IMR-90 (cell line): ENCODE data around the gene TOP3B. TPM values are rescaled to one million over a fixed set of nuclear protein-coding genes. Genes with fewer than 3 reads are reported as not detected.

Experiments used
- ATAC-seq: fragments of 200-7000 bp; cut with Tn5 transposase; 2 replicates; pipeline ENCODE4 v1.9.1; 2020; ENCODE audit warnings: low read depth, mild to moderate bottlenecking, moderate library complexity
- BruUV-seq: library from RNA; stranded (reverse); fragments of 400-500 nt; replicated peaks from 2 replicates; lab custom pipeline; 2021; lab: Mats Ljungman, UMichigan
- CTCF ChIA-PET: fragments of 300-600 bp; formaldehyde crosslinking; extraction: SDS; loops from one replicate; lab custom pipeline; 2021; ENCODE audit warnings: antibody characterized with exemption; lab: Yijun Ruan, JAX
- POLR2A ChIA-PET: fragments of 300-600 bp; sonication (Branson Sonifier 250); formaldehyde crosslinking; loops from one replicate; lab custom pipeline; 2022; ENCODE audit warnings: antibody characterized with exemption; ENCODE audit not compliant: unreplicated experiment; lab: Charles Lee
- DNase-seq: peaks from one replicate; pipeline ENCODE4 v3.0.0; 2013
- H2AFZ ChIP-seq: replicated peaks from 2 replicates; pipeline ENCODE3; 2013; ENCODE audit warnings: low read length, mild to moderate bottlenecking; ENCODE audit not compliant: poor library complexity
- H2AK5ac ChIP-seq: 2 replicates; pipeline ENCODE4 v1.6.1; 2013; ENCODE audit warnings: low read depth, low read length, inconsistent platforms
- H2AK9ac ChIP-seq: replicated peaks from 2 replicates; pipeline ENCODE3; 2013; ENCODE audit warnings: mild to moderate bottlenecking, low read depth, low read length, moderate library complexity; ENCODE audit not compliant: poor library complexity
- H2BK120ac ChIP-seq: 2 replicates; pipeline ENCODE4 v1.6.1; 2013; ENCODE audit warnings: low read depth, low read length, inconsistent platforms
- H2BK15ac ChIP-seq: 3 replicates; pipeline ENCODE4 v1.6.1; 2013; ENCODE audit warnings: low read depth, low read length, inconsistent platforms
- H2BK20ac ChIP-seq: 2 replicates; pipeline ENCODE4 v1.6.1; 2013; ENCODE audit warnings: low read depth, mild to moderate bottlenecking, inconsistent platforms, low read length, moderate library complexity
- H2BK5ac ChIP-seq: 2 replicates; pipeline ENCODE4 v1.6.1; 2013; ENCODE audit warnings: mild to moderate bottlenecking, low read depth, low read length, inconsistent platforms; ENCODE audit not compliant: poor library complexity, severe bottlenecking
- H3K14ac ChIP-seq: replicated peaks from 2 replicates; pipeline ENCODE4 v1.6.1; 2013; ENCODE audit warnings: low read depth, low read length, inconsistent platforms
- H3K18ac ChIP-seq: 2 replicates; pipeline ENCODE4 v1.6.1; 2013; ENCODE audit warnings: low read depth, low read length, control low read depth
- H3K23ac ChIP-seq: 2 replicates; pipeline ENCODE4 v1.6.1; 2013; ENCODE audit warnings: low read depth, low read length, inconsistent platforms
- H3K27ac ChIP-seq: 2 replicates; pipeline ENCODE4 v1.5.1; 2013; ENCODE audit warnings: mild to moderate bottlenecking, control low read depth, low read length; ENCODE audit not compliant: insufficient read depth
- H3K27me3 ChIP-seq: 2 replicates; pipeline ENCODE4 v1.6.1; 2013; ENCODE audit warnings: low read length; ENCODE audit not compliant: control insufficient read depth, insufficient read depth
- H3K36me3 ChIP-seq: 2 replicates; pipeline ENCODE4 v1.6.1; 2013; ENCODE audit warnings: low read length, mixed read lengths; ENCODE audit not compliant: control insufficient read depth, insufficient read depth
- H3K4ac ChIP-seq: 2 replicates; pipeline ENCODE4 v1.6.1; 2013; ENCODE audit warnings: low read depth, low read length, inconsistent platforms
- H3K4me1 ChIP-seq: 2 replicates; pipeline ENCODE4 v1.6.1; 2013; ENCODE audit warnings: low read length, mixed read lengths; ENCODE audit not compliant: control insufficient read depth, insufficient read depth
- H3K4me2 ChIP-seq: 2 replicates; pipeline ENCODE4 v1.6.1; 2013; ENCODE audit warnings: low read depth, mild to moderate bottlenecking, control low read depth, low read length, moderate library complexity
- H3K4me3 ChIP-seq: 2 replicates; pipeline ENCODE4 v1.5.1; 2013; ENCODE audit warnings: low read depth, mild to moderate bottlenecking, control low read depth, low read length, moderate library complexity; ENCODE audit not compliant: insufficient read depth
- H3K56ac ChIP-seq: 2 replicates; pipeline ENCODE4 v1.6.1; 2013; ENCODE audit warnings: low read length, inconsistent platforms; ENCODE audit not compliant: insufficient read depth; ENCODE audit errors: extremely low read depth
- H3K79me1 ChIP-seq, 2 experiments: 2 replicates each; pipeline ENCODE4 v1.6.1; 2013; ENCODE audit warnings: low read length in 2 of 2, inconsistent platforms in 1 of 2, low read depth in 1 of 2
- H3K9ac ChIP-seq: 2 replicates; pipeline ENCODE4 v1.6.1; 2013; ENCODE audit warnings: low read depth, low read length, control low read depth
- H3K9me1 ChIP-seq: 2 replicates; pipeline ENCODE4 v1.6.1; 2013; ENCODE audit warnings: low read length, inconsistent platforms; ENCODE audit not compliant: insufficient read depth
- H3K9me3 ChIP-seq: 2 replicates; pipeline ENCODE4 v1.6.1; 2013; ENCODE audit warnings: low read length; ENCODE audit not compliant: control insufficient read depth, insufficient read depth
- H4K20me1 ChIP-seq: 2 replicates; pipeline ENCODE4 v1.6.1; 2013; ENCODE audit warnings: low read length, inconsistent platforms; ENCODE audit not compliant: insufficient read depth
- H4K5ac ChIP-seq: 2 replicates; pipeline ENCODE4 v1.6.1; 2013; ENCODE audit warnings: mild to moderate bottlenecking, low read depth, low read length, control low read depth
- H4K8ac ChIP-seq, 2 experiments: 2 replicates each; pipeline ENCODE4 v1.6.1; 2013; ENCODE audit warnings: low read depth in 2 of 2, low read length in 2 of 2, control low read depth in 1 of 2, inconsistent platforms in 1 of 2
- H4K91ac ChIP-seq: 2 replicates; pipeline ENCODE4 v1.6.1; 2013; ENCODE audit warnings: low read depth, low read length, inconsistent platforms; ENCODE audit not compliant: insufficient read depth
- BHLHE40 ChIP-seq: fragments of 150-350 bp; IDR thresholded peaks from 2 replicates; pipeline ENCODE4 v1.6.1; 2016; ENCODE audit warnings: mild to moderate bottlenecking, low read depth, low read length
- CEBPB ChIP-seq: IDR thresholded peaks from 2 replicates; pipeline ENCODE4 v1.6.1; 2012; ENCODE audit warnings: low read depth, low read length, improper control_type of control experiment
- CHD1 ChIP-seq: IDR thresholded peaks from 2 replicates; pipeline ENCODE4 v1.6.1; 2012; ENCODE audit warnings: low read depth, low read length, improper control_type of control experiment
- FOS ChIP-seq: fragments of 150-350 bp; IDR thresholded peaks from 2 replicates; pipeline ENCODE4 v1.6.1; 2016; ENCODE audit warnings: low read depth, low read length
- MAFK ChIP-seq: IDR thresholded peaks from 2 replicates; pipeline ENCODE4 v1.6.1; 2012; ENCODE audit warnings: low read depth, low read length, improper control_type of control experiment
- MAZ ChIP-seq: IDR thresholded peaks from 2 replicates; pipeline ENCODE4 v1.6.1; 2012; ENCODE audit warnings: low read depth, mild to moderate bottlenecking, low read length, improper control_type of control experiment, moderate library complexity, borderline replicate concordance
- MXI1 ChIP-seq: IDR thresholded peaks from 2 replicates; pipeline ENCODE4 v1.6.1; 2012; ENCODE audit warnings: low read depth, mild to moderate bottlenecking, low read length, moderate library complexity, borderline replicate concordance
- NFE2L2 ChIP-seq: fragments of 150-350 bp; IDR thresholded peaks from 2 replicates; pipeline ENCODE4 v1.6.1; 2016; ENCODE audit warnings: low read depth, mild to moderate bottlenecking, low read length
- POLR2A ChIP-seq: IDR thresholded peaks from 2 replicates; pipeline ENCODE4 v1.6.1; 2012; ENCODE audit warnings: mild to moderate bottlenecking, low read depth, low read length
- RAD21 ChIP-seq: IDR thresholded peaks from 2 replicates; pipeline ENCODE4 v1.6.1; 2012; ENCODE audit warnings: low read length, improper control_type of control experiment
- RCOR1 ChIP-seq: IDR thresholded peaks from 2 replicates; pipeline ENCODE4 v1.6.1; 2012; ENCODE audit warnings: mild to moderate bottlenecking, low read length, improper control_type of control experiment; ENCODE audit not compliant: insufficient replicate concordance
- RFX5 ChIP-seq: IDR thresholded peaks from 2 replicates; pipeline ENCODE4 v1.8.0; 2012; ENCODE audit warnings: low read depth, mild to moderate bottlenecking, low read length, moderate library complexity
- SMC3 ChIP-seq: fragments of 150-350 bp; IDR thresholded peaks from 2 replicates; pipeline ENCODE4 v1.6.1; 2016; ENCODE audit warnings: low read depth, mild to moderate bottlenecking, antibody characterized with exemption, low read length, moderate library complexity
- WGBS, 2 experiments: methylation state at CpG; one replicate each; pipeline versions ENCODE4 v1.1.5 to v1.1.7; 2013; ENCODE audit warnings: missing lambda C conversion rate in 2 of 2; ENCODE audit not compliant: insufficient read length in 1 of 2; ENCODE audit errors: extremely low coverage in 2 of 2; 5-methylcytosine and 5-hydroxymethylcytosine counted together
- dilution Hi-C: fragments of 300-500 bp; cut with HindIII; formaldehyde crosslinking; loops from one replicate; pipeline ENCODE4 v1.14.3; 2018; ENCODE audit warnings: low sequenced_read_pairs; ENCODE audit not compliant: unreplicated experiment
- in situ Hi-C: fragments of 300-500 bp; cut with MboI; formaldehyde crosslinking; loops from 3 replicates; pipeline ENCODE4 v1.14.3; 2019; ENCODE audit warnings: low sequenced_read_pairs, inconsistent platforms, mixed read lengths
- intact Hi-C: fragments of 100-400 bp; cut with micrococcal nuclease; formaldehyde crosslinking; loops from 2 replicates; pipeline ENCODE4 v1.10.0; 2022
- polyA plus RNA-seq, 3 experiments: library from polyadenylated mRNA; depleted of rRNA; stranded (reverse); fragments of >200 nt; gene quantifications; 2 replicates each; pipeline ENCODE4 v1.2.3, GENCODE V29; 2012; ENCODE audit warnings: low replicate concordance in 1 of 3
- total RNA-seq: library from RNA; depleted of rRNA; stranded (reverse); fragments of >200 nt; gene quantifications from 2 replicates; pipeline ENCODE4 v1.2.3, GENCODE V29; 2012
- TF ChIP-seq, protein P1 (sequence below): fragments of 150-350 bp; IDR thresholded peaks from 2 replicates; pipeline ENCODE4 v1.6.1; 2017; ENCODE audit warnings: mild to moderate bottlenecking, antibody characterized with exemption, low read length, low read depth
- TF ChIP-seq, protein P2 (sequence below): fragments of 150-350 bp; IDR thresholded peaks from 2 replicates; pipeline ENCODE4 v1.6.1; 2016; ENCODE audit warnings: low read depth, mild to moderate bottlenecking, low read length, moderate library complexity, borderline replicate concordance
- TF ChIP-seq, protein P3 (sequence below): conservative IDR thresholded peaks from 2 replicates; pipeline ENCODE4 v1.5.1; 2012; ENCODE audit warnings: mild to moderate bottlenecking, low read depth, low read length, improper control_type of control experiment

The TOP3B gene
- total and polyA plus RNA-seq, 2 of the 4 experiments (the other 2 are of a cell fraction): 23.0 to 23.5 TPM

DNA sequence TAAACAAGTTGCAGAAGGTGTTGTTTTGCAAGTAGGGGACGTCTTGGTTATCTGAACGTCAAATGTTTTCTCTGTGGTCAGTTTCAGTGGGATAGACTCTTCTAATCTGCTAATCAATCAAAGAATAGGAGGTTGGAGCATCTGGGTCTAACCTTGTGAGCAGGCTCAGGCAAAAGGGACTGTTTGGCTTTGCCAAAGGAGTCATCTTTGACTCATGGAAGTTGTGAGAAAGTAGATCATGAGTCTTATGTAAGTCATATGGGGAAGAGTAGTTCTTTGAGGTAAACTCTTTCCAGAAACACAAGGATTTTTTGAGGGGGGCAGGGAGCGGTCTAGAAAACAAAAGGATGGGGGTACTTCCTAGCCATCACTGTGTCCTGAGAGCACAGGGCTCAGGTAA lies 27.1 kb upstream of the TOP3B start:
- Histone ChIP-seq H2AK5ac (no peak overlapping the region), H3K27me3 (peaks cover 14% of the 10 kb centered on the region), H3K56ac (no peak overlapping the region), H3K18ac (no peak overlapping the region), H2AK9ac (no peak overlapping the region), H3K14ac (no peak overlapping the region), H2BK20ac (no peak overlapping the region), H2BK5ac (no peak overlapping the region), H3K27ac (no peak overlapping the region), H3K4ac (no peak overlapping the region), H2BK15ac (no peak overlapping the region), H3K79me1 (no peaks in the 10 kb centered on the region), H3K4me2 (no peak overlapping the region), H4K20me1 (no peaks in the 10 kb centered on the region), H3K9me3 (no peaks in the 10 kb centered on the region), H4K5ac (no peak overlapping the region), H3K36me3 (no peaks in the 10 kb centered on the region), H3K4me1 (no peaks in the 10 kb centered on the region), H4K91ac (no peak overlapping the region), H4K8ac (no peak overlapping the region), H3K4me3 (no peak overlapping the region), H2AFZ (no peak overlapping the region), H3K9me1 (no peaks in the 10 kb centered on the region), H3K23ac (no peak overlapping the region), H3K9ac (no peak overlapping the region), H2BK120ac (no peak overlapping the region)
- ChIA-PET CTCF (no interaction called here), POLR2A (no interaction called here)
- in situ Hi-C loops: no loop called here
- TF ChIP-seq, protein P1, sequence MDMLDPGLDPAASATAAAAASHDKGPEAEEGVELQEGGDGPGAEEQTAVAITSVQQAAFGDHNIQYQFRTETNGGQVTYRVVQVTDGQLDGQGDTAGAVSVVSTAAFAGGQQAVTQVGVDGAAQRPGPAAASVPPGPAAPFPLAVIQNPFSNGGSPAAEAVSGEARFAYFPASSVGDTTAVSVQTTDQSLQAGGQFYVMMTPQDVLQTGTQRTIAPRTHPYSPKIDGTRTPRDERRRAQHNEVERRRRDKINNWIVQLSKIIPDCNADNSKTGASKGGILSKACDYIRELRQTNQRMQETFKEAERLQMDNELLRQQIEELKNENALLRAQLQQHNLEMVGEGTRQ: no peak
- TF ChIP-seq, protein P2, sequence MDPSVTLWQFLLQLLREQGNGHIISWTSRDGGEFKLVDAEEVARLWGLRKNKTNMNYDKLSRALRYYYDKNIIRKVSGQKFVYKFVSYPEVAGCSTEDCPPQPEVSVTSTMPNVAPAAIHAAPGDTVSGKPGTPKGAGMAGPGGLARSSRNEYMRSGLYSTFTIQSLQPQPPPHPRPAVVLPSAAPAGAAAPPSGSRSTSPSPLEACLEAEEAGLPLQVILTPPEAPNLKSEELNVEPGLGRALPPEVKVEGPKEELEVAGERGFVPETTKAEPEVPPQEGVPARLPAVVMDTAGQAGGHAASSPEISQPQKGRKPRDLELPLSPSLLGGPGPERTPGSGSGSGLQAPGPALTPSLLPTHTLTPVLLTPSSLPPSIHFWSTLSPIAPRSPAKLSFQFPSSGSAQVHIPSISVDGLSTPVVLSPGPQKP: no peak
- no peak for TF ChIP-seq SMC3
- TF ChIP-seq RAD21: no peak
- no peak for TF ChIP-seq CEBPB
- no peak for TF ChIP-seq MAFK
- no peak for TF ChIP-seq MAZ
- no peak for TF ChIP-seq CHD1
- TF ChIP-seq RFX5: no peak
- no peak for TF ChIP-seq MXI1
- TF ChIP-seq RCOR1: no peak
- TF ChIP-seq, protein P3, sequence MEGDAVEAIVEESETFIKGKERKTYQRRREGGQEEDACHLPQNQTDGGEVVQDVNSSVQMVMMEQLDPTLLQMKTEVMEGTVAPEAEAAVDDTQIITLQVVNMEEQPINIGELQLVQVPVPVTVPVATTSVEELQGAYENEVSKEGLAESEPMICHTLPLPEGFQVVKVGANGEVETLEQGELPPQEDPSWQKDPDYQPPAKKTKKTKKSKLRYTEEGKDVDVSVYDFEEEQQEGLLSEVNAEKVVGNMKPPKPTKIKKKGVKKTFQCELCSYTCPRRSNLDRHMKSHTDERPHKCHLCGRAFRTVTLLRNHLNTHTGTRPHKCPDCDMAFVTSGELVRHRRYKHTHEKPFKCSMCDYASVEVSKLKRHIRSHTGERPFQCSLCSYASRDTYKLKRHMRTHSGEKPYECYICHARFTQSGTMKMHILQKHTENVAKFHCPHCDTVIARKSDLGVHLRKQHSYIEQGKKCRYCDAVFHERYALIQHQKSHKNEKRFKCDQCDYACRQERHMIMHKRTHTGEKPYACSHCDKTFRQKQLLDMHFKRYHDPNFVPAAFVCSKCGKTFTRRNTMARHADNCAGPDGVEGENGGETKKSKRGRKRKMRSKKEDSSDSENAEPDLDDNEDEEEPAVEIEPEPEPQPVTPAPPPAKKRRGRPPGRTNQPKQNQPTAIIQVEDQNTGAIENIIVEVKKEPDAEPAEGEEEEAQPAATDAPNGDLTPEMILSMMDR: no peak
- TF ChIP-seq FOS: no peak
- no peak for TF ChIP-seq POLR2A
- no peak for TF ChIP-seq NFE2L2
- no peak for TF ChIP-seq BHLHE40
- ATAC-seq (no peak), DNase-seq (peak; percentile 37)
- WGBS, 2 experiments: 80% methylated on average over 1 of the region's 3 CpGs; no CpG with 5 or more reads in 1 of the 2 experiments
- dilution Hi-C loops: no loop called here
- intact Hi-C loops: no loop called here
- no TSS peak for BruUV-seq
